Right lung (tissue), 10 donors: ENCODE data around the gene SLC38A4. TPM values are rescaled to one million over a fixed set of nuclear protein-coding genes. Genes with fewer than 3 reads are reported as not detected.
A peak's percentile ranks its signal among the peaks of the same experiment; 100 is the strongest.
"Not testable (repeated sequence)": the region's sequence is repeated elsewhere in the genome, so short reads cannot be mapped to it uniquely, and the experiment has no call there.

Experiments
- DNase-seq, 2 donors: peaks; one replicate each; pipeline ENCODE4 v3.0.0-alpha.2; 2013
- long read RNA-seq, 8 donors: transcript quantifications; one replicate each; lab custom pipeline, GENCODE V29; 2026
- polyA plus RNA-seq, 5 donors: library from polyadenylated mRNA; unstranded; fragments of 120-200 nt; gene quantifications; one replicate each; pipeline versions ENCODE4 v1.2.1 to v1.2.3, GENCODE V29; 2013; ENCODE audit warnings: inconsistent platforms in 1 of 5, low replicate concordance in 1 of 5; ENCODE audit not compliant: insufficient read length in 5 of 5, insufficient read depth in 1 of 5

SLC38A4 gene, protein sequence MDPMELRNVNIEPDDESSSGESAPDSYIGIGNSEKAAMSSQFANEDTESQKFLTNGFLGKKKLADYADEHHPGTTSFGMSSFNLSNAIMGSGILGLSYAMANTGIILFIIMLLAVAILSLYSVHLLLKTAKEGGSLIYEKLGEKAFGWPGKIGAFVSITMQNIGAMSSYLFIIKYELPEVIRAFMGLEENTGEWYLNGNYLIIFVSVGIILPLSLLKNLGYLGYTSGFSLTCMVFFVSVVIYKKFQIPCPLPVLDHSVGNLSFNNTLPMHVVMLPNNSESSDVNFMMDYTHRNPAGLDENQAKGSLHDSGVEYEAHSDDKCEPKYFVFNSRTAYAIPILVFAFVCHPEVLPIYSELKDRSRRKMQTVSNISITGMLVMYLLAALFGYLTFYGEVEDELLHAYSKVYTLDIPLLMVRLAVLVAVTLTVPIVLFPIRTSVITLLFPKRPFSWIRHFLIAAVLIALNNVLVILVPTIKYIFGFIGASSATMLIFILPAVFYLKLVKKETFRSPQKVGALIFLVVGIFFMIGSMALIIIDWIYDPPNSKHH
- polyA plus RNA-seq: 1 to 10 TPM; 4.2 to 7.2 (median 6.4) TPM
- long read RNA-seq, donor 1: 0 reads
- long read RNA-seq, donor 2: 0 reads
- long read RNA-seq, donor 3: 0 reads
- long read RNA-seq, donor 4: 0 reads
- long read RNA-seq, donor 5: 0 reads
- long read RNA-seq, donor 6, partial matches to known transcripts: 0 of 1 reads
- long read RNA-seq, donor 6, other reads (novel, unspliced or antisense): 0 of 1 reads
- long read RNA-seq, donor 7: 0 reads
- long read RNA-seq, donor 8: 0 reads

DNA sequence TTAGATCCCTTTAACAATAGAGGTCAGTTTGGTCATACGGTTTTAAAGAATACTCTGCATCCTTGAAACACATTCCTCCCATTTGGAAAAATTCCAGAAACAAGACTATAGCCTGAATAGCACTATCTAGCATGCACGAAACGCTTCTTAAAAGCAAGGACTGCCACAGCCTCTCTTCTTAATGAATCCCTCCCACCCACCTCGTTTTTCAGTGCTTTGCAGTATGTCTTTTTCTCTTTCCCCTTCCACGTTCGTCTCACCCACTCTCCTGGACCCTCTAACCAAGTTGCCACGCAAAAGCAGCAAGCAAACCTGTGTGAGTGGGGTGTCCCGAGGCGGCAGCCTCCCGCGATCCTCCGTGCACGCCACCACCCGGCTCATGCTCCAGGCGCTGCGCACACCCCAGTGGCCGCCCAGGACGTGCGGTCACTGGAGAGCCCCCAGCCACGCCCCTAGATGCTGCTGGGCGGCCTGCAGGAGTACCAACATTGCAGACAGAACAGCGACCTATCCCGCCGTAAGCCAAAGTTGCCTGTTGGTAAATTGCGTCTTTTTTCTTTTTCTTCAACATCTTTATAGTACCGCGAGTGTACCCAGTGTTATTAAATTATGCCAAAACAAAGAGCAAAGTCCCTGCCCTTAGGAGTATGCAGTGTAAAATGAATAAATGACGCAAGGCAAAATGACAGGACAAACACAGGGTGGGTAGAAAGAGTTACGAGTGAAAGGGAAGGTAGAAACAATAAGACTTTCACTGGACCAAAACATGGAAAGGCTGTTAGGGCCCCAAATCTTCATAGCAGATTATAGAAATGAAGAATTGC is at the start of gene SLC38A4:
Gene SLC38A4 (minus strand): TSS at position 407 of the 824 bp plus-strand sequence. CDS start 32,926 bp downstream, outside the sequence.
- peak; percentile 42 to 63 for DNase-seq

DNA sequence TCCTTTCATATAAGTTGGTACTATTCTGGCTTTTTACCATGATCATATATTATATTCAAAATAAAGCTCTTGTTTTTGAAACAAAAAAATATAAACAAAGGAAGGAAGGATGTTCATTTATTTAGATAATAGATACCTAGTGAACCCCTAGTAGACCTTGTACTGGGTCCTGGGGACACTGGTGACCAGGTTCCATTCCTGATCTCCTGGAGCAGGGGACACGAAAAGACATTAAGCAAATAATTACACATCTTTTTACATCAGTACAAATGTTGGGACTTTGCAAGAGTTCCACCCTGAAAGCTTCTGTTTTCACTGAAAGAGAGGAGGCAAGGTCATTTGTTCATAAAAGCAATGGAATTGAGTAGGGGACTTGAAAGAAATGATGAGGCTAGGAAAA is 49.3 kb upstream of the SLC38A4 start:
- no peak for DNase-seq

DNA sequence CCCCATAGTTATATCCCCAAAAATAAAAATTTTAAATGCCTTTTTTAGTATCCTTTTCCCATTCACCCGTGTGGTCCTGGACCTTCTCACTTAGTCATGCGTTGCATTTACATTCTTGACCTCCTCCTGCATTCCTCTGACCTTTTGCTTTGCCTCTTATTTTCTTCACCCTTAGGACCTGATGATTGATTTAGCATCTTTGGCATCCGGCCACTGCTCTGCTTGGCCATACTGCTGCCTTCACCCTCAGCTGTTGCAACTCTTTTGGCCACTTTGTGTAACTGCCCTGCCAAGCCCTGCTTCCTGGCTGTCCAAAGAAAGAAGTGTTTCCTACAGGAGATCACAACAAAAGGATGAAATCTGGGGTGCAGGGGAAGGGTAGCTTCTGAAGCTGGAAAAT is 48.8 kb upstream of the SLC38A4 start:
- DNase-seq: peak in 1 of 2 donors; percentile 14

DNA sequence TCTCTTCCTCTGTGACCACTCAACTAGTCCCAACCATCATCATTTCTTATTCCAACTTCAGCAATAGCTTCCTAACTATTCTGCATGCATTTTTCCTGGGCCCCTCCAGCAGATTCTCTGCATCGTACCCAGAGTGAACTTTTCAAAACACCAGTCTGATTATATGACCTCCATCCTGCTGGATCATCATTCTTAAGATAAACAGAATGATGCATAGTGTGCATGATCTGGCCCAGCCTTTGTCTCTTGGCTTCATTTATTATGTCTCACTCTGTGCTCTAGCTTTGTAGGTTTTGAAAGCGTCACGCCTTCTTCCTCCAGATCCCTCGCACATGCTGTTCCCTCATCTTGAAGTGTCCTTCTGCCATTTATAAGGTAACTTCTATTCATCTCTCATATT is 46.3 kb upstream of the SLC38A4 start:
- no peak for DNase-seq

DNA sequence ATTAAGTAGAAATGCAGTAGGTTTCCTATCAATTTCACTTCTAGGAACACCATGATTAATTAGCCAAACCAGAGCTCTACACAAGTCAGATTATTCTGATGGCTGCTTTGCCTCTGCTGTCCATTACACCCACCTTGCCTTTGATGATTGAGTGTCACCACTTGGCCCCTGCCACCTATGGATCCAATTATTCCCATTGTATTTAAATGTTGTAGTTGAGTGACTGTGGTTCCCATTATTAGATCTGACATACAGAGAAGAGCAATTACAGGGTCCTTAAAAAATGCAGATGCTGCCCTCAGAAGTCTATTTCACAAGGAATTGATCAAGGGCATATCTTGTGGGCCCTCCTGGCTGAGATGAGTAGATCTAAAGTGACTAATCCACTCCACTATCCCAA is 39.5 kb upstream of the SLC38A4 start:
- no peak for DNase-seq

DNA sequence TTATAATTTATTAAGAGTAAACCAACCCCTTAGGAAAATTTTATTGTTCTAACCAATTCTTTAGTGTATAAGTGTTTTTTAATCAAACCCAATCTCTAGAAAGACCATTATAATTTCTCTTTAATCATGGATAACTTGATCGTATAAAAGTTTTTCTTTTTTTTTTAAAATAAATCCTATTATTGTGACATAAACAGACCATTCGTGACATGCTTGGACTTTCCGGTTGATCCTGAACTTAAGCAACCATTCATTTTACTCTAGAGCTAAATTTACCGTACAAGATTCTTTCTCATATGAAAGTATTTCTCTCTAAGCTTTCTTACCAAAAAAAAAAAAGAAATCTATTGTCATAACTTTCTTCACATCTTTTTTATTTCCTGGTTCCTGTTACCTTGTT is 32.6 kb upstream of the SLC38A4 start:
- no peak for DNase-seq

DNA sequence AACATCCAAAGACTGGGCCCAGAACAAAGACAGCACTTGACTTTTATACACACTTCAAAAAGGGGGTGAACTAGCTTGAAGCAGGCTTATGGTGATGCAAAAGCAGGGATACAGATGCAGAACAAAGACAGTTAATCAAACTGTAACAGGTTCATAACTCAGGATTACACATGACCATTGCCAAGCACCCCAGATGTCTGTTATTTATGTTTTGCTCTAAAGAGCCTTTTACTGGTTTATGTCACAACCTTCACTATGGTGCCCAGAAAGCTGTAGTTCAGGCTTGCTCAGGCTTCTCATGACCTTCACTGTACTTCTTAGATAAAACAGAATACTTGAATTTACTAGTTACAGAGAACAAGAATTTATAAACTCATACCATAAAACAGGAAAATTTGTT is 31.7 kb upstream of the SLC38A4 start:
- no peak for DNase-seq

DNA sequence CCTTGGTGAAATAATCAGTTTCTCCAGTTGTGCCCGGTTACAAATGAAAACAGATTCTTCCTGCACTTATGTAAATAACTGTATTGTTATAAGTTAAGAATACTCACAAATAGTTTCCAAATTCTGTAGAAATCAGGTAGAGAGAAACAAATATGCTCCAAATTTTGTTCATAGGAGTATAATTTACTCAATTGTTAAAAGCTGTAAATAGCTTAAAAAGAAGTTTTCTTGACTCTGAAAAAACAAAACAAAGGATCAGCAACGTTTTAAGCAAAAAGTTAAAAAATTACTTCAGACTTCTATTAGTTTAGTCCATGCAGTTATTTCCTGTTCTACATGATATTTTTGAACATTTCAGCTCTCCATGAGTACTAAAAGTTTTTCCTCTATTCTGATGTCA is 30.0 kb upstream of the SLC38A4 start:
- DNase-seq: no peak

DNA sequence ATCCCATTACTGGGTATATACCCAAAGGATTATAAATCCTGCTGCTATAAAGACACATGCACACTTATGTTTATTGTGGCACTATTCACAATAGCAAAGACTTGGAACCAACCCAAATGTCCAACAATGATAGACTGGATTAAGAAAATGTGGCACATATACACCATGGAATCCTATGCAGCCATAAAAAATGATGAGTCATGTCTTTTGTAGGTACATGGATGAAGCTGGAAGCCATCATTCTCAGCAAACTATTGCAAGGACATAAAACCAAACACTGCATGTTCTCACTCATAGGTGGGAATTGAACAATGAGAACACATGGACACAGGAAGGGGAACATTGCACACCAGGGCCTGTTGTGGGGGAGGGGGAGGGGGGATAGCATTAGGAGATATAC is 28.4 kb upstream of the SLC38A4 start:
- DNase-seq: not testable (repeated sequence)

DNA sequence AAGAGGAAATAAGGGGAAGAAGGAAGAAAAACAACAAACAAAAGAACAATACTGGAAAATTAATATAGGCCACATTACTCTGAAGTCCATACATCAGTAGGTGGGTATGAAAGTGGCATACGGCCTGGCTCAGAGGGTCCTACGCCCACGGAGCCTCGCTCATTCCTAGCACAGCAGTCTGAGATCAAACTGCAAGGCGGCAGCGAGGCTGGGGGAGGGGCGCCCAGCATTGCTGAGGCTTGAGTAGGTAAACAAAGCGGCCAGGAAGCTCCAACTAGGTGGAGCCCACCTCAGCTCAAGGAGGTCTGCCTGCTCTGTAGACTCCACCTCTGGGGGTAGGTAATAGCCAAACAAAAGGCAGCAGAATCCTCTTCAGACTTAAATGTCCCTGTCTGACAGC is 23.0 kb upstream of the SLC38A4 start:
- not testable (repeated sequence) for DNase-seq

DNA sequence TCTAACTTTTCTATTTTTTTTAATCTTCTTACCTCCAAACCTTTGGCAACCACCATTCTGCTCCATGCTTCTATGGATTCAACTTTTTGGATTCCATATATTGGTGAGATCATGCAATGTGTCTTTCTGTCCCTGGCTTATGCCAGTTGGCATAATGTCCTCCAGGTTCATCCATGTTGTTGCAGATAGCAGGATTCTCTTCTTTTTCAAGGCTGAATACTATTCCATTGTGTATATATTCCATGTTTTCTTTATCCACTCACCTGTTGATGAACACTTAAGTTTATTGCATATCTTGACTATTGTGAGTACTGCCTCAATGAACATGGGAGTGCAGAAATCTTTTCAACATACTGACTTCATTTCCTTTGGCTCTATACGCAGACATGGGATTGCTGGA is 21.2 kb upstream of the SLC38A4 start:
- DNase-seq: no peak

DNA sequence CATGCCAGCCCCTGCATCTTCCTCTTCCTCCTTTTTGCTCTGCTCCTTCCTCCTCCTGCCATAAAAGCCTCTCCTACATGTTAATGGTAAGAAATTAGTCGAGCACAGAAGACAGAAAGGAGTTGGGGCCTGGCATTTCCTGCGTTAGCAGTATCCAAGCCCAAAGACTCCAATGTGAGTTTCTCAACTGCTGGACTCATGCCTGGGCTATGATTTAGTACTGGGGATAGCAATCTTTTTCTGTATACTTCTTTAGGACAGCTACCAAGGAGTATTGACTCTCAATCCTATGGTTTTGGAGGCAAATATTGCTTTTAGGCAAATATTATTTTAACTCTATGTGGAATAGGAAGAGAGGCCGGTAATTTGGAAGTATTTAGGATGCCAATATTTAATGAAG is 18.0 kb upstream of the SLC38A4 start:
- DNase-seq: peak; percentile 54

DNA sequence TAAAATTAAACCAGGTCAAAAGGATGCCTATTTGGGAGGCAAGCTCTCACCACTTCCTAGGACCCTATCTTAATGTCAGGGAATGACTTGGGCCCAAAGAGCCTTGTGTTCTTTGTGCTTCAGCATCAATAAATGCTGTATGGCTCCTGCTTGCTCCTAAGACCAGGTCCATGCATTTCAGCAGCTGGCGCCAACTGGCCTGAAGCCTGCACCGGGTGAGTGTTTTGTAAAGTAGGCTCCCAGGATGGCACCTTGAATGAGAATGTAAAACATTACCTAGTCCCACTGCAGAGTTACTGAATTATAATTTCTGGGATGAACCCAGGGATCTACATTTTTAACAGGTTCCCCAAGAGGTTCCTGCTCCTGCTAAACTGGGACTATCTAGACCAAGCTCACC is 16.1 kb upstream of the SLC38A4 start:
- no peak for DNase-seq

DNA sequence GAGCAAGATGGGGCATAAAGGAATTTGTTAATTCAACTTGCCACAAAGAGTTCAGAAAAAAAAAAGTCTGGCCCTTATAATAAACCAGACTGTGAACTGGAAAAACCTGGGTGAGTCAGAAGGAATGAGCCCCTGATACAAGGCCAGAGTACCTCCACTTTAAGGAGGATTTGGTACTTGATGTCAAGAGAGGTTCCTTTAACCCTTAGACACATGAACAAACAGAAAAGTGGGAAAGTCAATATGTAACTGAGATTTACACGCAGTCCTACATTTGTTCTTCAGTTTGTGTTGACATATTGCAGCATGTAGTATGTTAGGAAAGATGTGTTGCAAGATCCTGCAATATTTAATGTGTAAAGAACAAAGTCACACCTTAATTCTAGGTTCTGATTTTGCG is 14.2 kb upstream of the SLC38A4 start:
- DNase-seq: peak; percentile 23 to 25

DNA sequence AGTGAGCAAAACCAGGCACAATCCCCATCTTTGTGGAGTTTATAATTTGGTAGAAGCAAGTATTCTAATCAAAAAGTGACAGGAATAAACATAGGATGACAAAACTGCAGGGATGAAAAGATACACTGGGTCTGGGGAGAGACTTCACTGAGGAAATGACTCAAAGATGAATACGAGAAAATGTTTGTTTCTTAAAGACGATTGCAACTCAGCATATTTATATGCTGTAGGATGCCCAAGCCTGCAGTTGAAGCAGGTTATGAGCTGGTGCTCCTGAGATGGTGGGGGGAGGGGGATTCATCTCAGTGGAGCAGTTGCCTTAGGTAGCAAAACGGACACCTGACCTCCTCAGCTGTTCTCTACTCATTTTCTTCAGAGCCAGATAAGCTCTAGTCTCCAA is 13.4 kb upstream of the SLC38A4 start:
- no peak for DNase-seq

DNA sequence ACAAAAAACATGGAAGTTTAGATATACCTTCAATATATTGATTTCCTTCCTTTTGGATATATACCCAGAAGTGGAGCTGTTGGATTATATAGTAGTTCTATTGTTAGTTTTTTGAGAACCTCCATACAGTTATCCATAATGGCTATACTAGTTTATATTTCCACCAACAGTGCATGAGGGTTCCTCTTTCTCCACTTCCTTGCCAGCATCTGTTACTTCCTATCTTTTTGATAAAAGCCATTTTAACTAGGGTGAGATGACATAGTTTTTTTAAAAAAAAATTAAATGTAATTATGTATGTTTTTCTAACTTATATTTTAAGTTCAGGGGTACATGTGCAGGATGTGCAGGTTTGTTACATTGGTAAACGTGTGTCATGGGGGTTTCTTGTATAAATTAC is 10.0 kb upstream of the SLC38A4 start:
- no peak for DNase-seq

DNA sequence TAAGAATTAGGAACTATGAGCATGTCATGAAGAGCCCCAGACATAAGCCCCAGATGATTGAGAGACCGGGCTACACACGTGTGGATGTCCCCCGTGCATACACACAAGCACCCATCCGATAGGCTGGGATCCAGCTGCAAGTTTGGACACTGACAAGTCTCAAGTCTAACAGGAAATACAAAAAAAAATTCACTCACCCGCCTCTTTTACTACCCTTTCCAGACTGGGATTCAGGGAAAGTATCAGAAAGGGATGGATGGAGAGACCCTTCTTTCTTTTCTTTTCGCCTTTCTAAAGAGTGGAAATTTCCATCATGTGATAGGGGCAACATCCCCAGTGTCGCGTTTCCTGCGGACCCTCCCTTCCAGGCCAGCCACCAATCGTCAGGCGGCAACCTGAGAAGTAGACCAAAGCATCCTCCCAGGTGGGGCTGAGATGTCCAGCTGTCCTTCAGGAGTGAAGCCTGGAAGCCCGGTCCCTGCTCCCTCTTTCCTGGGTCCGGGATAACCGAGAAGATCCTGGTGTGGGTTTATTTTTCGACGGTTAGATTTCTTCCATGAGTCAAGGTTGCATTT is 6.4 kb upstream of the SLC38A4 start:
- DNase-seq: peak; percentile 8 to 14

DNA sequence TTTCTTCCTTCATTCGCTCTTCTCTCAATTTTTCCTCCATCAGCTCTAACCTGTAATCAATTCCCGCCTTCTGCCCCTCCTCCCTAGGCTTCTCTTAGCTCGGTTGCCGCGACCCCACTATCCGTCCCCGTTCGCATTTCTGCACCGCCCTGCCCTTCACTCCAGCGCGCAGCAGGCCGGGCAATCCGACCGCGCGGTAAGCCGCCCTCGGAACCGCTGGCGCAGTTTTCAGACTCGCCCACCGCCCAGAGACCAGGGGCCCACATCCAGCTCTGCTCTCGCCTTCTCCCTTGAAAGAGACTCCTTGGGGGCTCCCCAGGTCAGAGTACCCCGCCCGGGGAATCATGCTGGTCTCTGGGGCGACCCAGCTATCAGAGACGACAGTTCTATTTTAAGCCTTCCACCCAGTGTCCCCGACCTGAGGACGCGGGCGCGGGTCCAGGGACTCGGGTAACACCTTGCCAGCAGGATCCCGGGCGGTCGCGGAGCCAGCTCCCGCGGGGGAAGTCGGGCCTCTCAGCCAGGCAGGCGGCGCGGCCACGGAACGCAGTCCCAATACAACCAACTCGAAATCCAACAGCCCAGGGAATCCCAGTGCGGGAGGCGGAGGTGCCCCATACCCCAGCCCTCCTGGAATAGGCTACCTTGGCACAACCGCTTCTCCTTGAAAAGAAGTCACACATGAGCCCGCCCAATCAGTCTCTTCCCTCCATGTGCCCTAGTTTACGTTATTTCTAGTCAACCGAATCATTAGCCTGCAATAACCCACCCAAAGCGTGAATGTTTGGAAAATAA is 5.7 kb upstream of the SLC38A4 start:
- peak; percentile 25 to 28 for DNase-seq

DNA sequence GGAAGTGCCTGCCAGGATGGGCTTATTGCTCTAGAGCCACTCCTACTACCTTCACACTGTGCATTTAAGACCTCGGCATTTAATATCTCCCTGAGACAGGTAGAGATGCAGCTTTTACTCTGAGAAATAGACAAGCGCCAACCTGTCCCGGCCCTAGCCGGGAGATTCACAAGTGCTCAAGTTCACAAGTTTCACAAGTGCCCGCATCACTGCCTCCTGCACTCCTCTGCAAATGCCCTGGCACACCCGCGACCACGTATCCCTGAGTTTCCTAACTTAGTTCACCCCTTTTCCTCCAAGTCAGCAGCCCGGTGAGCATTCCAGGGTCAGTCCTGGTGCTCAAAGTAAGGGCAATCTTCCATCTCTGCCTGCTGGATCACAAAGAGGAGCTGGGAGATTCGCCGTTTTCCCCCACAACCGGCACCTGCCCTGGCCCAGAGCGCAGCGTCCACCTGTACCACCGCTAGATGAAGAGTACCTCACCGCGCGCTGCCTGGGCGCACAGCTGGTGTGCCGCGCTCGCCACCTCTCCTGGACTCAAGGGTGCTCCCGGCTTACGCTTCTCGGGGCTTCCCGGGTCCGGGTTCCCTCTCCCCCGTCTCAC is 5.0 kb upstream of the SLC38A4 start:
- peak in 1 of 2 donors; percentile 12 for DNase-seq

DNA sequence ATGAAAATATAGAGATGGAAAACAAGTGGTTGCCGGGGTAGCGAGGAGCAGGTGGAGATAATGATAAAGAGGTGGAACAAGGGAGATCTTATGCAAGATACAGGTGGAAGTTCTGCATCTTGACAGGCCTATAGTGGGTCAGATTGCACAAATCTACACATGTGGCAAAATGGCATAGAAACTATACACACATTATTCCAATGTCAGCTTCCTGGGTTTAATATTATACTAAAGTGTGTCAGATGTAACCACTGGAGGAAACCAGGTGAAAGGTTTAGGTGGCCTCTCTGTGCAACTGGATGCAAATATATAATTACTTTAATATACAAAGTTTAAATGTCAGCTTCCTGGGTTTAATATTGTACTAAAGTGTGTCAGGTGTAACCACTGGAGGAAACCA is 1.1 kb downstream of the SLC38A4 start:
- DNase-seq: no peak
